B cell (primary cell): Measurements from ENCODE around the gene IMPA2. TPM values are rescaled to one million over a fixed set of nuclear protein-coding genes. Genes with fewer than 3 reads are reported as not detected.

ENCODE experiments used
- ATAC-seq: fragments of 200-7000 bp; cut with Tn5 transposase; one replicate; pipeline ENCODE4 v1.10.0; 2021; ENCODE audit warnings: low read depth, mild to moderate bottlenecking, moderate number of reproducible peaks, moderate library complexity
- CTCF ChIA-PET: fragments of 350-600 bp; sonication (Branson Sonifier 250); formaldehyde crosslinking; loops from one replicate; lab custom pipeline; 2021; ENCODE audit warnings: antibody characterized with exemption, inconsistent platforms; lab: Charles Lee
- POLR2A ChIA-PET: fragments of 350-600 bp; sonication (Branson Sonifier 250); formaldehyde crosslinking; loops from one replicate; lab custom pipeline; 2021; ENCODE audit warnings: antibody characterized with exemption; lab: Charles Lee
- DNase-seq: peaks from one replicate; pipeline ENCODE4 v3.0.0; 2013
- H2AFZ ChIP-seq: 2 replicates; pipeline ENCODE4 v1.6.1; 2012; ENCODE audit warnings: mild to moderate bottlenecking, low read depth, low read length; ENCODE audit not compliant: insufficient read depth, poor library complexity, severe bottlenecking
- H3K27ac ChIP-seq, 2 donors: 1 replicate in 1 of 2; 2 replicates in 1 of 2; pipeline ENCODE4 v1.5.1; 2012 to 2013; ENCODE audit warnings: low read length in 2 of 2, mild to moderate bottlenecking in 2 of 2, moderate library complexity in 1 of 2
- H3K27me3 ChIP-seq, 4 experiments: fragments of 200-600 bp in 1 of 4; sonication (generic) in 1 of 4; replicated peaks in 1 of 4; 1 replicate in 2 of 4; 2 replicates in 2 of 4; pipeline versions ENCODE4 v1.6.1 to v1.7.0; 2013 to 2016; ENCODE audit warnings: low read length in 3 of 4, mild to moderate bottlenecking in 2 of 4, mixed read lengths in 1 of 4, moderate library complexity in 1 of 4; ENCODE audit not compliant: insufficient read depth in 4 of 4, control insufficient read depth in 3 of 4; ENCODE audit errors: control extremely low read depth in 1 of 4
- H3K36me3 ChIP-seq, 2 experiments: replicated peaks in 1 of 2; 1 replicate in 1 of 2; 2 replicates in 1 of 2; pipeline versions ENCODE4 v1.6.1 to v1.7.1; 2013; ENCODE audit warnings: low read length in 1 of 2; ENCODE audit not compliant: insufficient read depth in 2 of 2, control insufficient read depth in 1 of 2; ENCODE audit errors: control extremely low read depth in 1 of 2, extremely low read depth in 1 of 2
- H3K4me1 ChIP-seq, 2 donors: fragments of 200-600 bp in 1 of 2; sonication (generic) in 1 of 2; 1 replicate in 1 of 2; 2 replicates in 1 of 2; pipeline versions ENCODE4 v1.5.1 to v1.6.1; 2013 to 2017; ENCODE audit warnings: low read length in 2 of 2; ENCODE audit not compliant: control insufficient read depth in 2 of 2, insufficient read depth in 2 of 2
- H3K4me2 ChIP-seq: replicated peaks from 2 replicates; pipeline ENCODE3; 2012; ENCODE audit warnings: mild to moderate bottlenecking, low read depth, low read length; ENCODE audit not compliant: poor library complexity, severe bottlenecking
- H3K4me3 ChIP-seq, 5 experiments: fragments of 200-600 bp in 1 of 5; sonication (generic) in 1 of 5; 1 replicate in 3 of 5; 2 replicates in 2 of 5; pipeline versions ENCODE4 v1.5.1 to v1.7.0; 2011 to 2016; ENCODE audit warnings: low read length in 4 of 5, mild to moderate bottlenecking in 4 of 5, low read depth in 2 of 5, control low read depth in 1 of 5, moderate library complexity in 1 of 5; ENCODE audit not compliant: insufficient read depth in 1 of 5; ENCODE audit errors: control extremely low read depth in 1 of 5, extremely low read depth in 1 of 5
- H3K79me2 ChIP-seq: fragments of 200-600 bp; sonication (generic); one replicate; pipeline ENCODE4 v1.6.0; 2016; ENCODE audit warnings: low read length; ENCODE audit not compliant: control insufficient read depth, insufficient read depth
- H3K9ac ChIP-seq: fragments of 200-600 bp; sonication (generic); 2 replicates; pipeline ENCODE4 v1.6.1; 2017; ENCODE audit warnings: mild to moderate bottlenecking, low read length, moderate library complexity
- H3K9me3 ChIP-seq, 3 donors: one replicate each; pipeline versions ENCODE4 v1.6.1 to v1.7.1; 2013; ENCODE audit warnings: low read length in 2 of 3; ENCODE audit not compliant: control insufficient read depth in 2 of 3, insufficient read depth in 1 of 3; ENCODE audit errors: control extremely low read depth in 1 of 3
- H4K20me1 ChIP-seq: 2 replicates; pipeline ENCODE4 v1.6.0; 2012; ENCODE audit warnings: mild to moderate bottlenecking, low read length; ENCODE audit not compliant: insufficient read depth, control insufficient read depth, poor library complexity, severe bottlenecking
- H3K27ac Mint-ChIP-seq: one replicate; pipeline ENCODE4 v1.8.0; 2021; ENCODE audit warnings: mixed read lengths
- H3K27me3 Mint-ChIP-seq: one replicate; pipeline ENCODE4 v1.8.0; 2021; ENCODE audit warnings: mixed read lengths
- H3K4me1 Mint-ChIP-seq: one replicate; pipeline ENCODE4 v1.8.0; 2021; ENCODE audit warnings: mixed read lengths
- H3K4me3 Mint-ChIP-seq: one replicate; pipeline ENCODE4 v1.8.0; 2021; ENCODE audit warnings: mixed read lengths
- H3K9me3 Mint-ChIP-seq: one replicate; pipeline ENCODE4 v1.8.0; 2022; ENCODE audit warnings: mixed read lengths; ENCODE audit not compliant: insufficient read depth
- CTCF ChIP-seq: fragments of 200-600 bp; IDR thresholded peaks from one replicate; pipeline ENCODE4 v1.8.0; 2022; ENCODE audit warnings: antibody characterized with exemption, mild to moderate bottlenecking
- EZH2 ChIP-seq: IDR thresholded peaks from 2 replicates; pipeline ENCODE4 v1.6.1; 2012; ENCODE audit warnings: borderline replicate concordance, low read depth, mild to moderate bottlenecking, moderate library complexity, low read length; ENCODE audit not compliant: insufficient read depth, poor library complexity, severe bottlenecking
- WGBS: methylation state at CpG from one replicate; pipeline ENCODE4 v1.1.5; 2013; ENCODE audit warnings: missing lambda C conversion rate; ENCODE audit not compliant: insufficient coverage; 5-methylcytosine and 5-hydroxymethylcytosine counted together
- intact Hi-C: fragments of 100-400 bp; cut with micrococcal nuclease; formaldehyde crosslinking; loops from one replicate; pipeline ENCODE4 v1.10.0; 2022
- polyA plus RNA-seq: library from polyadenylated mRNA; depleted of rRNA; stranded (reverse); fragments of >200 nt; gene quantifications from 2 replicates; pipeline ENCODE4 v1.2.3, GENCODE V29; 2012
- total RNA-seq, 2 donors: library from RNA; stranded (reverse); fragments of 120-200 nt in 1 of 2; gene quantifications; 1 replicate in 1 of 2; 2 replicates in 1 of 2; pipeline versions ENCODE4 v1.2.3 to v1.2.4, GENCODE V29; 2013 to 2022

The IMPA2 gene
- total and polyA plus RNA-seq, 2 donors (not counting 1 experiment from before 2014, with no cell fraction given): 8.0 to 11.7 TPM

GRCh38 chr18:11997466-11997865 lies 16.2 kb downstream of the IMPA2 start:
- DNase-seq (no peak), ATAC-seq (no peak)
- H3K36me3 ChIP-seq: no peaks in the 10 kb centered on the region
- H3K4me2 ChIP-seq: no peak overlapping the region
- Mint-ChIP-seq H3K4me3 (no peak overlapping the region), H3K9me3 (no peaks in the 10 kb centered on the region), H3K27ac (no peak overlapping the region), H3K4me1 (peaks cover 12% of the 10 kb centered on the region), H3K27me3 (no peaks in the 10 kb centered on the region)
- H4K20me1 ChIP-seq: no peaks in the 10 kb centered on the region
- no peak overlapping the region for H2AFZ ChIP-seq
- H3K27ac ChIP-seq: no peak overlapping the region
- no peaks in the 10 kb centered on the region for H3K27me3 ChIP-seq
- H3K4me1 ChIP-seq: peaks cover 7 to 11% of the 10 kb centered on the region in 2 donors
- intact Hi-C loops: no loop called here
- no peak overlapping the region for H3K4me3 ChIP-seq
- TF ChIP-seq EZH2: no peak
- TF ChIP-seq CTCF: no peak
- no peaks in the 10 kb centered on the region for H3K9me3 ChIP-seq
- CTCF ChIA-PET: interaction anchor here (1.0 to 10.9 kb wide), 10 partner anchors 14 to 265 kb away, joined by 3 to 390 read pairs (median 4); no protein-coding TSS in a partner anchor
- H3K79me2 ChIP-seq: no peaks in the 10 kb centered on the region
- 90% methylated on average over 8 of the region's 9 CpGs for WGBS
- H3K9ac ChIP-seq: no peak overlapping the region
- POLR2A ChIA-PET: no interaction called here

GRCh38 chr18:11998193-11998592 lies 16.9 kb downstream of the IMPA2 start:
- intact Hi-C loops: no loop called here
- no peak for DNase-seq
- 97% methylated on average over 3 of the region's 5 CpGs for WGBS

More at GRCh38 chr18:11998193-11998592, 16.9 kb downstream of the IMPA2 start:
- no peaks in the 10 kb centered on the region for H3K36me3 ChIP-seq
- H3K27me3 ChIP-seq: no peaks in the 10 kb centered on the region
- ATAC-seq: no peak
- ChIA-PET POLR2A (no interaction called here), CTCF (interaction anchor here (1.0 to 10.9 kb wide), 7 partner anchors 27 to 265 kb away, joined by 3 to 390 read pairs (median 4); no protein-coding TSS in a partner anchor)
- H3K9me3 ChIP-seq: no peaks in the 10 kb centered on the region
- H3K4me3 ChIP-seq: no peak overlapping the region
- Mint-ChIP-seq H3K4me3 (no peak overlapping the region), H3K9me3 (no peaks in the 10 kb centered on the region), H3K4me1 (peaks cover 12% of the 10 kb centered on the region), H3K27ac (no peak overlapping the region), H3K27me3 (no peaks in the 10 kb centered on the region)
- H3K27ac ChIP-seq: no peak overlapping the region
- TF ChIP-seq CTCF: no peak
- no peak for TF ChIP-seq EZH2
- no peak overlapping the region for H2AFZ ChIP-seq
- no peaks in the 10 kb centered on the region for H4K20me1 ChIP-seq
- no peaks in the 10 kb centered on the region for H3K79me2 ChIP-seq
- no peak overlapping the region for H3K9ac ChIP-seq
- peaks cover 7 to 11% of the 10 kb centered on the region in 2 donors for H3K4me1 ChIP-seq
- no peak overlapping the region for H3K4me2 ChIP-seq
